ENCODE results near the gene CERS5. TPM values are rescaled to one million over a fixed set of nuclear protein-coding genes. Genes with fewer than 3 reads are reported as not detected.

Gene CERS5
- total and polyA plus RNA-seq, 4 donors, result 6.9 to 16.2 (median 8.2) TPM

DNA sequence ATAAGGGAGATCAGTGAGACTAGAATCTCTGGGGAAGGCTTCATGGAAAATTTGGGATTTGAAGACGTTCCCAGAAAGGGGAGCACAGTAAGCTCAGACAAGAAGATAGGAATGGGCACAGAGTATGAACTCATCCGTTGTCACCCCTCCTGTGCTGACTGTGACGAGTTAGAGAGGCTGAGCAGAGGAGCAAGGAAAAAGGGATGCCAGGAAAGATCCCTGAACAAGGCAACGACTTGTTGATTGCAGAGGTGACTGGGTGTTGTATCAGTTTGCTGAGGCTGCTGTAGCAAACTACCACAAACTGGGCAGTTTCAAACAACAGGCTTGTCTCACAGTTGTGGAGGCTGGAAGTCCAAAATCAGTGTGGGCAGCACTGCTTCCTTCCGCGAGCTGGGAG, 69.2 kb downstream of the CERS5 start:
- no peaks in the 10 kb centered on the region for H3K9me3 ChIP-seq (ENCODE audit: control insufficient read depth in 4 of 4, low read length in 3 of 4)
- H3K27ac ChIP-seq (ENCODE audit: low read depth in 1 of 2, low read length in 2 of 2), result no peak overlapping the region
- H3K36me3 ChIP-seq (ENCODE audit: control insufficient read depth in 4 of 4, insufficient read depth in 3 of 4, low read depth in 1 of 4, low read length in 3 of 4), result peaks cover 29 to 59% (median 41%) of the 10 kb centered on the region in 4 donors
- TF ChIP-seq YY1 (IDR thresholded peaks at IDR 0.05) (no peak), HNF4A (conservative IDR thresholded peaks at IDR 0.05) (no peak), FOXA2 (IDR thresholded peaks at IDR 0.05) (no peak), RXRA (IDR thresholded peaks at IDR 0.05) (no peak), GABPA (IDR thresholded peaks at IDR 0.05 in 1 of 2, conservative IDR thresholded peaks at IDR 0.05 in 1 of 2) (no peak), JUND (IDR thresholded peaks at IDR 0.05) (no peak), EGR1 (IDR thresholded peaks at IDR 0.05; ENCODE audit: low read depth in 2 of 2) (no peak), NR2F2 (IDR thresholded peaks at IDR 0.05) (no peak), TAF1 (conservative IDR thresholded peaks at IDR 0.05) (no peak), RAD21 (IDR thresholded peaks at IDR 0.05) (no peak), HNF4G (IDR thresholded peaks at IDR 0.05) (no peak), FOXA1 (IDR thresholded peaks at IDR 0.05) (no peak)
- TF ChIP-seq, protein P1, sequence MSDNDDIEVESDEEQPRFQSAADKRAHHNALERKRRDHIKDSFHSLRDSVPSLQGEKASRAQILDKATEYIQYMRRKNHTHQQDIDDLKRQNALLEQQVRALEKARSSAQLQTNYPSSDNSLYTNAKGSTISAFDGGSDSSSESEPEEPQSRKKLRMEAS (IDR thresholded peaks at IDR 0.05), result no peak
- TF ChIP-seq, protein P2, sequence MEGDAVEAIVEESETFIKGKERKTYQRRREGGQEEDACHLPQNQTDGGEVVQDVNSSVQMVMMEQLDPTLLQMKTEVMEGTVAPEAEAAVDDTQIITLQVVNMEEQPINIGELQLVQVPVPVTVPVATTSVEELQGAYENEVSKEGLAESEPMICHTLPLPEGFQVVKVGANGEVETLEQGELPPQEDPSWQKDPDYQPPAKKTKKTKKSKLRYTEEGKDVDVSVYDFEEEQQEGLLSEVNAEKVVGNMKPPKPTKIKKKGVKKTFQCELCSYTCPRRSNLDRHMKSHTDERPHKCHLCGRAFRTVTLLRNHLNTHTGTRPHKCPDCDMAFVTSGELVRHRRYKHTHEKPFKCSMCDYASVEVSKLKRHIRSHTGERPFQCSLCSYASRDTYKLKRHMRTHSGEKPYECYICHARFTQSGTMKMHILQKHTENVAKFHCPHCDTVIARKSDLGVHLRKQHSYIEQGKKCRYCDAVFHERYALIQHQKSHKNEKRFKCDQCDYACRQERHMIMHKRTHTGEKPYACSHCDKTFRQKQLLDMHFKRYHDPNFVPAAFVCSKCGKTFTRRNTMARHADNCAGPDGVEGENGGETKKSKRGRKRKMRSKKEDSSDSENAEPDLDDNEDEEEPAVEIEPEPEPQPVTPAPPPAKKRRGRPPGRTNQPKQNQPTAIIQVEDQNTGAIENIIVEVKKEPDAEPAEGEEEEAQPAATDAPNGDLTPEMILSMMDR (IDR thresholded peaks at IDR 0.05; ENCODE audit: low read depth, low read length, missing input control), result no peak
- TF ChIP-seq, protein P3, sequence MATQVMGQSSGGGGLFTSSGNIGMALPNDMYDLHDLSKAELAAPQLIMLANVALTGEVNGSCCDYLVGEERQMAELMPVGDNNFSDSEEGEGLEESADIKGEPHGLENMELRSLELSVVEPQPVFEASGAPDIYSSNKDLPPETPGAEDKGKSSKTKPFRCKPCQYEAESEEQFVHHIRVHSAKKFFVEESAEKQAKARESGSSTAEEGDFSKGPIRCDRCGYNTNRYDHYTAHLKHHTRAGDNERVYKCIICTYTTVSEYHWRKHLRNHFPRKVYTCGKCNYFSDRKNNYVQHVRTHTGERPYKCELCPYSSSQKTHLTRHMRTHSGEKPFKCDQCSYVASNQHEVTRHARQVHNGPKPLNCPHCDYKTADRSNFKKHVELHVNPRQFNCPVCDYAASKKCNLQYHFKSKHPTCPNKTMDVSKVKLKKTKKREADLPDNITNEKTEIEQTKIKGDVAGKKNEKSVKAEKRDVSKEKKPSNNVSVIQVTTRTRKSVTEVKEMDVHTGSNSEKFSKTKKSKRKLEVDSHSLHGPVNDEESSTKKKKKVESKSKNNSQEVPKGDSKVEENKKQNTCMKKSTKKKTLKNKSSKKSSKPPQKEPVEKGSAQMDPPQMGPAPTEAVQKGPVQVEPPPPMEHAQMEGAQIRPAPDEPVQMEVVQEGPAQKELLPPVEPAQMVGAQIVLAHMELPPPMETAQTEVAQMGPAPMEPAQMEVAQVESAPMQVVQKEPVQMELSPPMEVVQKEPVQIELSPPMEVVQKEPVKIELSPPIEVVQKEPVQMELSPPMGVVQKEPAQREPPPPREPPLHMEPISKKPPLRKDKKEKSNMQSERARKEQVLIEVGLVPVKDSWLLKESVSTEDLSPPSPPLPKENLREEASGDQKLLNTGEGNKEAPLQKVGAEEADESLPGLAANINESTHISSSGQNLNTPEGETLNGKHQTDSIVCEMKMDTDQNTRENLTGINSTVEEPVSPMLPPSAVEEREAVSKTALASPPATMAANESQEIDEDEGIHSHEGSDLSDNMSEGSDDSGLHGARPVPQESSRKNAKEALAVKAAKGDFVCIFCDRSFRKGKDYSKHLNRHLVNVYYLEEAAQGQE (IDR thresholded peaks at IDR 0.05), result no peak
- TF ChIP-seq, protein P4, sequence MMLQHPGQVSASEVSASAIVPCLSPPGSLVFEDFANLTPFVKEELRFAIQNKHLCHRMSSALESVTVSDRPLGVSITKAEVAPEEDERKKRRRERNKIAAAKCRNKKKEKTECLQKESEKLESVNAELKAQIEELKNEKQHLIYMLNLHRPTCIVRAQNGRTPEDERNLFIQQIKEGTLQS (IDR thresholded peaks at IDR 0.05), result no peak
- no peaks in the 10 kb centered on the region for H3K27me3 ChIP-seq (ENCODE audit: control insufficient read depth in 4 of 4, insufficient read depth in 4 of 4, low read length in 3 of 4)
- H3K4me1 ChIP-seq (ENCODE audit: control insufficient read depth in 4 of 4, insufficient read depth in 4 of 4, low read length in 3 of 4), result peaks cover 2 to 21% (median 13%) of the 10 kb centered on the region in 4 donors
- WGBS, result 95% methylated on average over 6 of the region's 6 CpGs
- no peak overlapping the region for H3K4me3 ChIP-seq (ENCODE audit: low read depth in 1 of 3, low read length in 3 of 3)
- no peak for DNase-seq (ENCODE audit: low spot score)
- no peak overlapping the region for H3K9ac ChIP-seq (ENCODE audit: low read depth in 1 of 2, low read length in 2 of 2)

DNA sequence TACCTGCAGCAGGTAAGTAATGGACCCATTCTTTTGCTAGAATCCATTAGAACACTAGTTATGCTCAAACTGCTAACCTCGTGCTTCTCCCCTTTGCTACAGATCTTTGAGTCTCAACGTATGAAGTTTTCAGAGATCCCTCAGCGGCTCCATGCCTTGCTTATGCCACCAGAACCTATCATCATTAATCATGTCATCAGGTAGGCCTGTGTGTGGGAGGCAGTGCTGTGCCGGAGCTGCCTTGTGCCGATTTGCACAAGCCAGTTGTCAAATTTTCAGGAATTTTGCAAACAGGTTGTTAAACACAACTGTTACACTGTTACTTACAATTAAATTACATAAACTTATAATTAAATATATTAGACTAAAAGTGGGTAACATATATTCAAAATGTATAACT, 76.8 kb downstream of the CERS5 start:
- 94% methylated on average over 5 of the region's 5 CpGs for WGBS
- TF ChIP-seq, protein P1 (IDR thresholded peaks at IDR 0.05), result no peak
- TF ChIP-seq HNF4G (IDR thresholded peaks at IDR 0.05) (no peak), HNF4A (conservative IDR thresholded peaks at IDR 0.05) (no peak), FOXA2 (IDR thresholded peaks at IDR 0.05) (no peak), EGR1 (IDR thresholded peaks at IDR 0.05; ENCODE audit: low read depth in 2 of 2) (no peak), NR2F2 (IDR thresholded peaks at IDR 0.05) (no peak), RAD21 (IDR thresholded peaks at IDR 0.05) (no peak)
- TF ChIP-seq, protein P2 (IDR thresholded peaks at IDR 0.05; ENCODE audit: low read depth, low read length, missing input control), result no peak
- TF ChIP-seq, protein P5, sequence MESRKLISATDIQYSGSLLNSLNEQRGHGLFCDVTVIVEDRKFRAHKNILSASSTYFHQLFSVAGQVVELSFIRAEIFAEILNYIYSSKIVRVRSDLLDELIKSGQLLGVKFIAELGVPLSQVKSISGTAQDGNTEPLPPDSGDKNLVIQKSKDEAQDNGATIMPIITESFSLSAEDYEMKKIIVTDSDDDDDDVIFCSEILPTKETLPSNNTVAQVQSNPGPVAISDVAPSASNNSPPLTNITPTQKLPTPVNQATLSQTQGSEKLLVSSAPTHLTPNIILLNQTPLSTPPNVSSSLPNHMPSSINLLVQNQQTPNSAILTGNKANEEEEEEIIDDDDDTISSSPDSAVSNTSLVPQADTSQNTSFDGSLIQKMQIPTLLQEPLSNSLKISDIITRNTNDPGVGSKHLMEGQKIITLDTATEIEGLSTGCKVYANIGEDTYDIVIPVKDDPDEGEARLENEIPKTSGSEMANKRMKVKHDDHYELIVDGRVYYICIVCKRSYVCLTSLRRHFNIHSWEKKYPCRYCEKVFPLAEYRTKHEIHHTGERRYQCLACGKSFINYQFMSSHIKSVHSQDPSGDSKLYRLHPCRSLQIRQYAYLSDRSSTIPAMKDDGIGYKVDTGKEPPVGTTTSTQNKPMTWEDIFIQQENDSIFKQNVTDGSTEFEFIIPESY (IDR thresholded peaks at IDR 0.05), result no peak
- TF ChIP-seq, protein P3 (IDR thresholded peaks at IDR 0.05), result no peak
- DNase-seq (ENCODE audit: low spot score), result no peak

More for the DNA sequence above, 76.8 kb downstream of the CERS5 start:
- Histone ChIP-seq H3K9me3 (ENCODE audit: control insufficient read depth in 4 of 4, low read length in 3 of 4) (no peaks in the 10 kb centered on the region), H3K27me3 (ENCODE audit: control insufficient read depth in 4 of 4, insufficient read depth in 4 of 4, low read length in 3 of 4) (no peaks in the 10 kb centered on the region), H3K4me1 (ENCODE audit: control insufficient read depth in 4 of 4, insufficient read depth in 4 of 4, low read length in 3 of 4) (peaks cover 0 to 14% (median 6%) of the 10 kb centered on the region in 4 donors), H3K4me3 (ENCODE audit: low read depth in 1 of 3, low read length in 3 of 3) (no peak overlapping the region), H3K27ac (ENCODE audit: low read depth in 1 of 2, low read length in 2 of 2) (no peak overlapping the region), H3K36me3 (ENCODE audit: control insufficient read depth in 4 of 4, insufficient read depth in 3 of 4, low read depth in 1 of 4, low read length in 3 of 4) (peaks cover 20 to 58% (median 41%) of the 10 kb centered on the region in 4 donors), H3K9ac (ENCODE audit: low read depth in 1 of 2, low read length in 2 of 2) (no peak overlapping the region)

Data from liver (tissue), 9 donors.